ENCODE results near the gene GPR137.
"Not testable (repeated sequence)": the region's sequence is repeated elsewhere in the genome, so short reads cannot be mapped to it uniquely, and the experiment has no call there.

The GPR137 gene

DNA sequence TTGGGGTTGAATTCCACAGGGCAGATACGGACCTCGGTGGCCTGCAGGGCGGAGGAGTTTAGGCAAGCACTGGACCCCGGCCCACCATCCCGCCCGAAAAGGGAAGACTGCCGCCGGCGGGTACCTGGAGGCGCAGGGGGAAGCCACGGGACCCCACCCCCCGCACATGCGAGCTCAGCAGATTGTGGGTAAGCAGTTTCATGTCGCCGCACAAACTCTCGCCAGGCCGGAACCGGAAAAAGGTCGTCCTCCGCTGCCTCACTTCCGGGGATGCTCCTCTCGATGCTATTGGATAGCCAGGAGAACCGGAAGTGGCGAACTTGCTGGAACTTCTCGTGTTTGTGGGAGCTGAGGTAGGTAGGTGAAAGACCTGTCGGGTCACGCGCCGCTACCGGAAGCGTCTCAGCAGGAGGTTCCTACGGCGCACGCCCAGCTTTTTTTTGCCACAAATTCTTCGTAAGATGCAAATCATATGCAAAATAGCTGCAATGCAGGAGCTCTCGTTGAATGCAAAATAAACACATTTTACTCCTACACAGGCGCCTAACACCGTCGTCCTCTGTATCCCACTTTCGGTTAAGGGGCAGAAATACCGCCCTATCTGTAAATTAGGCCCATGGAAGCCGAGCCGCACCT is 31.8 kb downstream of the GPR137 start, which contains the start of gene TRMT112:
TSS of gene TRMT112 (minus strand) at position 235 of the 636 bp plus-strand sequence. CDS start at position 202, 33 bp downstream.
- Histone ChIP-seq H3K36me3 (ENCODE audit: control insufficient read depth in 2 of 2, insufficient read depth in 2 of 2, low read length in 2 of 2) (peaks cover 10 to 16% of the 10 kb centered on the region in 2 donors), H3K9ac (ENCODE audit: low read length in 2 of 2) (peak within 1 kb of the TSS; percentile 96 to 98), H3K27me3 (ENCODE audit: control insufficient read depth in 1 of 2, insufficient read depth in 2 of 2, low read length in 2 of 2) (no peaks in the 10 kb centered on the region), H3K27ac (ENCODE audit: low read length) (peak within 1 kb of the TSS; percentile 99), H3K9me3 (ENCODE audit: control insufficient read depth in 2 of 2, low read length in 2 of 2) (no peaks in the 10 kb centered on the region), H3K4me1 (ENCODE audit: control insufficient read depth, insufficient read depth, low read length) (peaks cover 25% of the 10 kb centered on the region), H3K4me3 (ENCODE audit: low read length in 2 of 2) (peak within 1 kb of the TSS; percentile 91 to 97)

DNA sequence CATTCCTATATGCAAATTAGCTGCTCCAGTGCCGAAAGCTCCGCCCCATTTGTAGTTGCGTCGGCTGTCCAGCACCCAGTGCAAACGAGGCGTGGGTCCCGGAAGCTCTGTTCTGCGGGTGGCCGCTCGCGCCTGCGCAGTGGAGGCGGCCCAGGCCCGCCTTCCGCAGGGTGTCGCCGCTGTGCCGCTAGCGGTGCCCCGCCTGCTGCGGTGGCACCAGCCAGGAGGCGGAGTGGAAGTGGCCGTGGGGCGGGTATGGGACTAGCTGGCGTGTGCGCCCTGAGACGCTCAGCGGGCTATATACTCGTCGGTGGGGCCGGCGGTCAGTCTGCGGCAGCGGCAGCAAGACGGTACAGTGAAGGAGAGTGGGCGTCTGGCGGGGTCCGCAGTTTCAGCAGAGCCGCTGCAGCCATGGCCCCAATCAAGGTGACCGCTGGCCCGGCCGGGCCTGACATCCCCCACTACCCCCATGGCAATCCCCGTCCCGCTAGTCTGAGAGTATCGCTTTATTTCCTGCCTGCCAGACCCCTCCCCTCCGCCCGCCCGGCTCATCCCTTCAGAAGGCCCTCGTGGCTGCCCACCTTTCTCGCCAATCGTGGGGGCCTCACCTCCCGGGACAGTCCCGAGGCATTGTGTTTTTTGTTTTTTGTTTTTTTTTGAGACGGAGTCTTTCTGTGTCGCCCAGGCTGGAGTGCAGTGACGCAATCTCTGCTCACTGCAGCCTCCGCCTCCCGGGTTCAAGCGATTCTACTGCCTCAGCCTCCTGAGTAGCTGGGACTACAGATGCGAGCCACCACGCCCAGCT is 32.5 kb downstream of the GPR137 start, which contains the start of gene PRDX5:
TSS of gene PRDX5 (plus strand) at position 161 of the 805 bp plus-strand sequence. CDS start at position 256, 95 bp downstream.
- no peaks in the 10 kb centered on the region for H3K27me3 ChIP-seq (ENCODE audit: control insufficient read depth in 1 of 2, insufficient read depth in 2 of 2, low read length in 2 of 2)

DNA sequence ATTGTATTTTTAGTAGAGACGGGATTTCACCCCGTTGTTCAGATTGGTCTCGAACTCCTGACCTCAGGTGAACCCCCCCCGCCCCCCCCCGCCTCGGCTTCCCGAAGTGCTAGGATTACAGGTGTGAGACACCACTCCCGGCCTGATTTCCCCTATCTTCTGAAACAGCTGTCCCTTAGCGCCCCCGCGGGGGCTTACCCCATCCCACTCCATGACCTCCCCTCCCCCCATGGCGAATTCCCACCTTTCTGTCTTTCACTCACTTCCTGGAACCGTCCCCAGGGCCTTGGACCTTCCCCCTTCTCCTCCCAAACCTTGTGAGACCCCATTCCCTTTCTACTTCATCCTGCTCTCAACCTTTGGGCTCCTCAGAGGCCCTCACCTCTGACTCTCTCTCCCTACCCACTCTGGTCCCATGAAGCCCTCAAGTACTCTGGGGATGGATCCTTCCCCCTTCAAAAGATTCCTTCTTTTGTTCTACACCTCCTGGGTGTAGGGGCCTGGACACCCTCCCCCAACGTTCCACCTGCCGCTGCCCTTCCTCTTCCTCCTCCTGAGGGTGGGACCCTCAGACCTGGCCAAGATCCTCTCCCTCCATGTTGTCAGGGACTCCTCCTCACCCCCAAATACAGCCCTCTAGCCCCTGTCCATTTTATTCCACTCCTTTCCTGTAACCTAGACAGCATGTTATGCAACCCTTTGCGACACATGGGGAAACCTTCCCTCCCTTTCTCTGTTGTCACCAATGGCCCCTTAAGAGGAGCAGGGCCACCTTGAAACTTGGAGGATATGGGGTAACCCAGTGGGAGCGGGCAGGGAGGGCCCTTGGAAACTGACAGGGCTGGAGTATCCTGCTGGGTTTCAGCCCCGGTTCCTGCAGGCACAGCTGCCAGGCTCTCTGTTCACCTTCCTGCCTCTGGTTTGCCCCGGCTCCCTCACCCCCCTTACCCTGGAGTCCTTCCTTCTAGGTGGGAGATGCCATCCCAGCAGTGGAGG is 33.4 kb downstream of the GPR137 start:
- peak overlapping the region; percentile 96 to 98 for H3K9ac ChIP-seq (ENCODE audit: low read length in 2 of 2)
- peak overlapping the region; percentile 91 to 97 for H3K4me3 ChIP-seq (ENCODE audit: low read length in 2 of 2)
- peaks cover 22% of the 10 kb centered on the region for H3K4me1 ChIP-seq (ENCODE audit: control insufficient read depth, insufficient read depth, low read length)
- H3K27me3 ChIP-seq (ENCODE audit: control insufficient read depth in 1 of 2, insufficient read depth in 2 of 2, low read length in 2 of 2) = no peaks in the 10 kb centered on the region
- H3K9me3 ChIP-seq (ENCODE audit: control insufficient read depth in 2 of 2, low read length in 2 of 2) = no peaks in the 10 kb centered on the region
- H3K27ac ChIP-seq (ENCODE audit: low read length) = peak overlapping the region; percentile 46
- H3K36me3 ChIP-seq (ENCODE audit: control insufficient read depth in 2 of 2, insufficient read depth in 2 of 2, low read length in 2 of 2) = peaks cover 10 to 14% of the 10 kb centered on the region in 2 donors

More for the DNA sequence above, 32.5 kb downstream of the GPR137 start, which contains the start of gene PRDX5:
- H3K4me1 ChIP-seq (ENCODE audit: control insufficient read depth, insufficient read depth, low read length) = peaks cover 24% of the 10 kb centered on the region
- H3K36me3 ChIP-seq (ENCODE audit: control insufficient read depth in 2 of 2, insufficient read depth in 2 of 2, low read length in 2 of 2) = peaks cover 10 to 16% of the 10 kb centered on the region in 2 donors
- peak within 1 kb of the TSS; percentile 96 to 98 for H3K9ac ChIP-seq (ENCODE audit: low read length in 2 of 2)
- H3K27ac ChIP-seq (ENCODE audit: low read length) = peak within 1 kb of the TSS; percentile 99
- H3K9me3 ChIP-seq (ENCODE audit: control insufficient read depth in 2 of 2, low read length in 2 of 2) = no peaks in the 10 kb centered on the region
- H3K4me3 ChIP-seq (ENCODE audit: low read length in 2 of 2) = peak within 1 kb of the TSS; percentile 91 to 97

DNA sequence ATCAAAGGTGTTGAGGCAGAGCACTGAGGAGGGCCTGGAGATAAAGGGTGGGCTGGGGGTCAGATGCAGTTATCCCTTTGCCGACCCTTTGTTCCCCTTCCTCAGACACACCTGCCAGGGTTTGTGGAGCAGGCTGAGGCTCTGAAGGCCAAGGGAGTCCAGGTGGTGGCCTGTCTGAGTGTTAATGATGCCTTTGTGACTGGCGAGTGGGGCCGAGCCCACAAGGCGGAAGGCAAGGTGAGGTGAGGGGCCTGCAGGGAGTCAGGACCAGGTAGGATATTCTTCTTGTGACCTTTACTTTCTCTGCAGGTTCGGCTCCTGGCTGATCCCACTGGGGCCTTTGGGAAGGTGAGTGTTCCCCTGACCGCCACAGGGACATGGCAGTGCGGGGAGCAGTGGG is 34.9 kb downstream of the GPR137 start:
- Histone ChIP-seq H3K4me1 (ENCODE audit: control insufficient read depth, insufficient read depth, low read length) (peaks cover 22% of the 10 kb centered on the region), H3K4me3 (ENCODE audit: low read length in 2 of 2) (no peak overlapping the region), H3K27me3 (ENCODE audit: control insufficient read depth in 1 of 2, insufficient read depth in 2 of 2, low read length in 2 of 2) (no peaks in the 10 kb centered on the region), H3K27ac (ENCODE audit: low read length) (no peak overlapping the region), H3K9ac (ENCODE audit: low read length in 2 of 2) (no peak overlapping the region), H3K36me3 (ENCODE audit: control insufficient read depth in 2 of 2, insufficient read depth in 2 of 2, low read length in 2 of 2) (peaks cover under 1 to 7% of the 10 kb centered on the region in 2 donors), H3K9me3 (ENCODE audit: control insufficient read depth in 2 of 2, low read length in 2 of 2) (no peaks in the 10 kb centered on the region)

GRCh38 chr11:64321026-64321425 is 35.4 kb downstream of the GPR137 start:
- Histone ChIP-seq H3K27me3 (ENCODE audit: control insufficient read depth in 1 of 2, insufficient read depth in 2 of 2, low read length in 2 of 2) (no peaks in the 10 kb centered on the region), H3K36me3 (ENCODE audit: control insufficient read depth in 2 of 2, insufficient read depth in 2 of 2, low read length in 2 of 2) (peaks cover 0 to 6% of the 10 kb centered on the region in 2 donors), H3K4me1 (ENCODE audit: control insufficient read depth, insufficient read depth, low read length) (peaks cover 22% of the 10 kb centered on the region), H3K27ac (ENCODE audit: low read length) (no peak overlapping the region), H3K4me3 (ENCODE audit: low read length in 2 of 2) (no peak overlapping the region), H3K9me3 (ENCODE audit: control insufficient read depth in 2 of 2, low read length in 2 of 2) (no peaks in the 10 kb centered on the region), H3K9ac (ENCODE audit: low read length in 2 of 2) (no peak overlapping the region)

DNA sequence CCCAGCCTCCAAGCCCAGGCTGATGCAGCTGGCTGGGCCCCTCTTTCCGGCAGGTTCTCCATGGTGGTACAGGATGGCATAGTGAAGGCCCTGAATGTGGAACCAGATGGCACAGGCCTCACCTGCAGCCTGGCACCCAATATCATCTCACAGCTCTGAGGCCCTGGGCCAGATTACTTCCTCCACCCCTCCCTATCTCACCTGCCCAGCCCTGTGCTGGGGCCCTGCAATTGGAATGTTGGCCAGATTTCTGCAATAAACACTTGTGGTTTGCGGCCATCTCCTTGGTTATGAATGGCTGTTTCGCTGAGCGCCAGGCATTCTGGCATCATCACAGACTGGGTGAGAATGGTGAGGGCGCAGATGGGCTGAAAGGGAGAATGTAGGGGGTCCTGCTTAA is 35.9 kb downstream of the GPR137 start:
- no peak overlapping the region for H3K4me3 ChIP-seq (ENCODE audit: low read length in 2 of 2)
- H3K4me1 ChIP-seq (ENCODE audit: control insufficient read depth, insufficient read depth, low read length) = peaks cover 17% of the 10 kb centered on the region
- H3K27ac ChIP-seq (ENCODE audit: low read length) = no peak overlapping the region
- H3K36me3 ChIP-seq (ENCODE audit: control insufficient read depth in 2 of 2, insufficient read depth in 2 of 2, low read length in 2 of 2) = peaks cover 0 to 4% of the 10 kb centered on the region in 2 donors
- H3K9ac ChIP-seq (ENCODE audit: low read length in 2 of 2) = no peak overlapping the region
- no peaks in the 10 kb centered on the region for H3K27me3 ChIP-seq (ENCODE audit: control insufficient read depth in 1 of 2, insufficient read depth in 2 of 2, low read length in 2 of 2)
- H3K9me3 ChIP-seq (ENCODE audit: control insufficient read depth in 2 of 2, low read length in 2 of 2) = no peaks in the 10 kb centered on the region

- no peak overlapping the region for H3K9ac ChIP-seq (ENCODE audit: low read length in 2 of 2)
- H3K27me3 ChIP-seq (ENCODE audit: control insufficient read depth in 1 of 2, insufficient read depth in 2 of 2, low read length in 2 of 2) = no peaks in the 10 kb centered on the region
- peaks cover 0 to 4% of the 10 kb centered on the region in 2 donors for H3K36me3 ChIP-seq (ENCODE audit: control insufficient read depth in 2 of 2, insufficient read depth in 2 of 2, low read length in 2 of 2)
- H3K27ac ChIP-seq (ENCODE audit: low read length) = no peak overlapping the region
- no peaks in the 10 kb centered on the region for H3K9me3 ChIP-seq (ENCODE audit: control insufficient read depth in 2 of 2, low read length in 2 of 2)
- peaks cover 8% of the 10 kb centered on the region for H3K4me1 ChIP-seq (ENCODE audit: control insufficient read depth, insufficient read depth, low read length)
- H3K4me3 ChIP-seq (ENCODE audit: low read length in 2 of 2) = no peak overlapping the region
Measured at GRCh38 chr11:64322925-64323260, 37.2 kb downstream of the GPR137 start.

DNA sequence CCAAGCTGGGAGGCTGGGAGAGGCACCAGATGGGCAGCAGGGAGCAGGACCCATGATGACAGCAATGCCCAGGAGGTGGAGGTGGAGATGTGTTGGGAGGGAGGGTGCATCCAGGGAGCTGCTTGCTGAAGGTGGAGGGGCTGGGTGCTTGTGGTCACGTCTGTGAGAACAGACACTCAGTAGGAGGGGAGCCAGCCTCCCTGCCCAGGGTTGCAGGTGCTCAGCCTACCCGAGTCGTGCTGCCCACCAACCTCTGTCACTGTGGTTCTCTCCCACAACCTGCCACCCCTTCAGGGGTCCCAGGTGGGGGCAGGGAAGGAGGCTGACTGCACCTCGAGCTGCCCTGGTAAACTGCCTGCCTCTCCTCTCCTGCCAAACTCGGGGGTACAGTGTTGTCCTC is 37.7 kb downstream of the GPR137 start:
- Histone ChIP-seq H3K9ac (ENCODE audit: low read length in 2 of 2) (no peak overlapping the region), H3K27ac (ENCODE audit: low read length) (no peak overlapping the region)

GRCh38 chr11:64323984-64324383 is 38.3 kb downstream of the GPR137 start:
- not testable (repeated sequence) for H3K36me3 ChIP-seq (ENCODE audit: control insufficient read depth in 2 of 2, insufficient read depth in 2 of 2, low read length in 2 of 2); H3K27ac ChIP-seq (ENCODE audit: low read length); H3K4me1 ChIP-seq (ENCODE audit: control insufficient read depth, insufficient read depth, low read length)

More for the DNA sequence above, 37.7 kb downstream of the GPR137 start:
- Histone ChIP-seq H3K27me3 (ENCODE audit: control insufficient read depth in 1 of 2, insufficient read depth in 2 of 2, low read length in 2 of 2) (no peaks in the 10 kb centered on the region), H3K9me3 (ENCODE audit: control insufficient read depth in 2 of 2, low read length in 2 of 2) (no peaks in the 10 kb centered on the region), H3K4me3 (ENCODE audit: low read length in 2 of 2) (no peak overlapping the region), H3K4me1 (ENCODE audit: control insufficient read depth, insufficient read depth, low read length) (peaks cover 8% of the 10 kb centered on the region), H3K36me3 (ENCODE audit: control insufficient read depth in 2 of 2, insufficient read depth in 2 of 2, low read length in 2 of 2) (peaks cover 0 to 4% of the 10 kb centered on the region in 2 donors)

More at GRCh38 chr11:64323984-64324383, 38.3 kb downstream of the GPR137 start:
- H3K4me3 ChIP-seq (ENCODE audit: low read length in 2 of 2); H3K27me3 ChIP-seq (ENCODE audit: control insufficient read depth in 1 of 2, insufficient read depth in 2 of 2, low read length in 2 of 2); H3K9ac ChIP-seq (ENCODE audit: low read length in 2 of 2); H3K9me3 ChIP-seq (ENCODE audit: control insufficient read depth in 2 of 2, low read length in 2 of 2): not testable (repeated sequence)

Data from stomach smooth muscle (tissue), 2 donors.